Head of caudate nucleus (tissue), 42 donors: ENCODE measurements around the gene SELENOW.
A peak's percentile ranks its signal among the peaks of the same experiment; 100 is the strongest.
"Not testable (repeated sequence)": the region's sequence is repeated elsewhere in the genome, so short reads cannot be mapped to it uniquely, and the experiment has no call there.

Experiments
- DNase-seq, 42 donors: peaks; one replicate each; pipeline versions ENCODE4 v3.0.0 to v3.0.0-alpha.2; 2020 to 2021; ENCODE audit warnings: mixed read lengths in 7 of 42
- intact Hi-C: fragments of 100-400 bp; cut with DNase I; formaldehyde crosslinking; loops from one replicate; pipeline ENCODE4 v1.15.0; 2022

SELENOW gene

DNA sequence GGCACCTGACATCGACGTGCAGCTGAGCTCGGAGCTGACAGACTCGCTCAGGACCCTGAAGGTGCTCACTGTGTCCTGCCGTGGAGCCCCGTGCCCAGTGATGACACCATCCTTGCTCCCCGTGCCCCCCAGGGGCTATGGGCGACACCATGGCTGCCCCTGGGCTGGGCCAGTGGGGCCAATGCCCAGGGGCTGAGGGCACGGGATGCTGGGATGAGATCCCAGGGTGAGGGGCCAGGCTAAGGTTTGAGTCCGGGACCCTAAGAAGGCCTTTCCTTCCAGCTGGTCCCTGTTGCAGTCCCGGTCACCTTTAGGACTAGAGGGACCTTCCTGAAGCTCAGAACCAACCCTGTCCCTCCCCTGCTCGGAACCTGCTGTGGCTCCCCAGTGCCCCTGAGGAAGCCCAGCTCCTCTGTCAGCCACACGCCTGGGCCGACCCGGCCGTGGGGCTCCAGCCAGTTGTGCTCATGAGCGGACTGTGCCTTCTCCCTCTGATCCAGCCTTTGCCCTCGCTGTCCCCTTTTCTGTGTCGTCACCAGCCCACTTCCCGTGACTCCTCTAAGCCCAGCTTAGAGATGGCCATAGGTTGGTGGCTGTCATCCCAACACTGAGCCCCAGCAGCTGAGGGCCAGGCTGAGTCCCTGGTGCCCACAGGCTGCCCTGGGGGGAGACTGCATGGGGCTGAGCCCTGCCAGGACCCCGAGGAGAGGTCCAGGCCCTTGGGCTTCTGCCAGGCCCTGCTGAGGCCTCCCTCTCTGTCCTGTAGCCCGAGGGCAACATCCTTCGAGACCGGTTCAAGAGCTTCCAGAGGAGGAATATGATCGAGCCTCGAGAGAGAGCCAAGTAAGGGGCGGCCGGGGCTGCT is 22.5 kb upstream of the SELENOW start:
- no peak for DNase-seq

DNA sequence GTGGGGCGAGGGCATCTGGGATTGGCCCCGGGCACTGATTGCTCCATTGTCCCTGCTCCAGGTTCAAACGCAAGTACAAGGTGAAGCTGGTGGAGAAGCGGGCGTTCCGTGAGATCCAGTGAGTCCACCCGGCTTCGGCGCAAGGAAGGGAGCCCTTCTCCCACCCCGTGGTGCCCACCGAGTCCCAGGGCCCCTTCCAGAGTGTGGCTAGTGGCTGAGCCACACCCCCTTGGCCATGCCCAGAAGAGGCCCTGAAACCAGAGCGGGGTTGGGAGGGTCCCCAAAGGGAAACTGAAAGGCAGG is 21.9 kb upstream of the SELENOW start:
- intact Hi-C loops, result no loop called here
- no peak for DNase-seq

More for the DNA sequence above, 22.5 kb upstream of the SELENOW start:
- intact Hi-C loops, result no loop called here

DNA sequence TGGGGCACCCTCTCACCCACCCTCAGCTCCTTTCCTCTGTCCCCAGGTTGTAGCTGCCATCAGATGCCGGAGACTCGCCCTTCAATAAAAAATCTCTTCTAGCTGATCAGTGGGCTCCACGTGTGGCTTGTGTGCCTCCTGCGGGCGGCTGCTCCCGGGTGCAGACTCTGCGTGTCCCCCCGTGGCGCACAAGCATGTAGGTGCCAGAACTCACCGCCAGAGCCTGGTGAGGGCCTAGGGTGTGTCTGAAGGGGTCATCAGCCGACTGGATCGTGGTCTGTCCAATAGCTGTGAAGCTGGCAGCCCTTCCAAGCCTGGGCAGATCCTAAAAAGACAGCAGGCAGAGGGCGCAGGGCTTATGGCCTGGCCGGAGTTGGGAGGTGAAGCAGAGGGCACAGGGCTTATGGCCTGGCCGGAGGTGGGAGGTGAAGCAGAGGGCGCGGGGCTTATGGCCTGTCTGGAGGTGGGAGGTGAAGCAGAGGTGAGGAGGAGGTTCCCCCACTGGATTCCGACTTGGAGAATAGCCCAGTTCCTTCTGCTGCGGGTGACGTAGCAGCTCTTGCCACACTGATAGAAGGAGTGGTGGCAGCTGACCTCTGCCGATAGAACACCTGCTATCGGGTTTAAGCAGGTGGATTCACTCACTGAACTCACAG is 21.4 kb upstream of the SELENOW start:
- DNase-seq, result no peak
- intact Hi-C loops, result no loop called here

DNA sequence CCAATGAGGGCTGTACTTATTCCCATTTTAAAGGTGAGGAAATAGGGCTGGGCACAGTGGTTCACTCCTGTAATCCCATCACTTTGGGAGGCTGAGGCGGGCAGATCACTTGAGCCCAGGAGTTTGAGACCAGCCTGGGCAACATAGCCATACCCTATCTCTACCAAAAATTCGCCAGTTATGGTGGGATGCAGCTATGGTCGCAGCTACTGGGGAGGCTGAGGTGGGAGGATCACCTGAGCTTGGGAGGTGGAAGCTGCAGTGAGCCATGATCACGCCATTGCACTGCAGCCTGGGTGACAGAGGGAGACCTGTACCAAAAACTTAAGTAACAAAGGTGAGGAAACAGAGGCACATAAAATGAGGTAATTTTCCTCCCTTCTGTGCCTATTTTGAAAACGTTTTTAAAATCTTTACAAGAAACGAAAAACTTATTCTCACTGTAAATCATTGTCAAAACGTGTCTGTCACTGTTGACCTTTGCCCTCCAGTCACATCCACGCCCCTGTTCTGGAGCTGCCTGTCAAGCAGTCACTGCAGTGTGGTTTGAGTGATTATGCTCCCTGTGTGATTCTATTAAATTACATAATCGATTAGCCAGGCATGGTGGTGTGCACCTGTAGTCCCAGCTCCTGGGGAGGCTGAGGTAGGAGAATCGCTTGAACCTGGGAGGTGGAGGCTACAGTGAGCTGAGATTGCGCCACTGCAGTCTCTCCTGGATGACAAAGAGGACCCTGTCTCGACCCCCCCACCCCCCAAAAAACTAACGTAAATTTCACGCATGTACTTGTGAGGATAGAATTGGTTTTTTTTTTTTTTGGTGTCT is 20.7 kb upstream of the SELENOW start:
- intact Hi-C loops, result no loop called here
- no peak for DNase-seq

DNA sequence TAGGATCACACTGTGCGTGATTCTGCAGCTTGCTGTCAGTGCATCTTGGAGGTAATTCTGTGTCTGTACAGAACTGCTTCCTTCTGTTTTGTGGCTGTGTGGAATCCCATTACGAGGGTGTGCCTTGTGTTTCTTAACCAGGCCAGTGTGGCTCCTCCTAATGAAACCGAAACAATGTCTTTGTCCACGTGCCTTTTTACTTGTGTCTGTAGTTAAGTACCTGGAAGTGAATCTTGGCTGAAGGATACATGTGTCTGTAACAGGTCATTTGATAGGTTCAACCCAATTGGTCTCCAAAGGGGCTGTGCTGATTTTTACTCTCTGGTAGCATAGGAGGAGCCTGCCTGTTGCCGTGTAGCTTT is 20.1 kb upstream of the SELENOW start:
- DNase-seq, result no peak
- intact Hi-C loops, result no loop called here

DNA sequence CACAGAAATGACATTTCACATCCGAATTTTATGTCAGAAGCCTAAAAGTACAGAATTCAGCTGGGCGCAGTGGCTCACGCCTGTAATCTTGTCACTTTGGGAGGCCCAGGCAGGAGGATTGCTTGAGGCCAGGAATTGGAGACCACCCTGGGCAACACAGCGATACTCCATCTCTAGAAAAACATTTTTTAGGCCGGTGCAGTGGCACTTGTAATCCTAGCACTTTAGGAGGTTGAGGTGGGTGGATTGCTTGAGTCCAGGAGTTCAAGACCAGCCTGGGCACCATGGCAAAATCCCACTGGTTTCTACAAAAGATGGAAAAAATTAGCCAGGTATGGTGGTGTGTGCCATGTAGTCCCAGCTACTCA is 17.9 kb upstream of the SELENOW start:
- DNase-seq, result no peak
- intact Hi-C loops, result no loop called here

DNA sequence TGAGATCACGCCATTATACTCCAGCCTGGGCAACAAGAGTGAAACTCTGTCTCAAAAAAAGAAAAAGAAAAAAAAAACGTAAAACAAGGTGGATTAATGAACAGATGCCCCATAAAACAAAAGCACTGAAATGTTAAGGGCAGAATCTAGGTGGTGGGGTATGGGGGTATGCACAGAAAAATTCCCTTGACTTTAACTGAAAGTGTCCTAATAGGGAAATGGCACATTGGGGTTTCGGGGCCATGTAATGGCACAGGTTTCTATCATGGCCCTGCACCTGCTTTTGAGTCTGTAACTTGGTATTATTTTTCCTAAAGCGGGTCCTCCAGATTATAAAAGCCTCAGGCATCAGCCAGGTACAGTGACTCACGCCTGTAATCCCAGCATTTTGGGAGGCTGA is 16.9 kb upstream of the SELENOW start:
- no peak for DNase-seq
- intact Hi-C loops, result no loop called here

DNA sequence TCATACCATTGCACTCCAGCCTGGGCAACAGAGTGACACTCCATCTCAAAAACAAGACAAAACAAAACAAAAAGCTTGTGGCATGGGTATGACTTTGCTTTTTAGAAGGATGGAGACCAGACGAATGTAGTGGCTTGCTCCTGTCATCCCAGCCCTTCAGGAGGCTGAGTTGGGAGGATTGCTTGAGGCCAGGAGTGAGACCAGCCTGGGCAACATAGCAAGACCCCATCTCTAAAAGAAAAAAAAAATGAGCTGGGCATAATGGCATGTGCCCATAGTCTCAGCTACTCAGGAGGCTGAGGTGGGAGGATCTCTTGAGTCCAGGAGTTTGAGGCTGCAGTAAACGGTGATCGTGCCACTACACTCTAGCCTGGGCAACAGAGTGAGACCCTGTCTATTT is 16.4 kb upstream of the SELENOW start:
- intact Hi-C loops, result no loop called here

DNA sequence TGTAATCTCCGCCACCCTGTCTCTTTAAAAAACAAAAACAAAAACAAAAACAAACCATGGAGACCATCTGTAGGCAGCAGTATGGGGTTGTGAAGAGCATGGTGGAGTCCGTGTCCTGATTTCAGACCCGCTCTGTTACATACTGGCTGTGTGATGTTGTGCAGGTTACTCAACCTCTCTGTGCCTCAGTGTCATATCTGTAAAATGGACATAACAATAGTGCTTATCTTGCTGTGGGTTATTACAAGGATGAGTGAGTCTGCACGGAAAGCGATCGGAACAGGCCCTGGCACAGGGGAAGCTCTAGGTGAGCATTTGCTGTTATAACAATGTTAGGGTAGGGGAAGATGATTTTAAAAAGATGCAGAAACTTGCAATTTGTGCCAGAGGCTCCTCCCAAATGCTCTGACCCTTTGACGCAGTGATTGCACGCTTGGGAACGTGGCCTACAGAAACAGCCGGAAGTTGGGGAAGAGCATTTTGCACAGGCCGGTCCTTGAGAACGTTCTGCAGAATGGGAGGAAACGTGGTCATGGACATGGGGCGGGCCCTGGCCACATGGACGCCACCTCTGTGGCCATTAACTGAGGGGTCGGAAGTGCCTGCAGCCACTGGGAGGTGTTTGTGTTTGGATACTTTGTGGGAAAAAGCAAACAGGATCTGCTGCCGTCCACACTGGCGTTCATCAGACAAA is 15.7 kb upstream of the SELENOW start:
- no peak for DNase-seq
- intact Hi-C loops, result no loop called here

More for the DNA sequence above, 16.4 kb upstream of the SELENOW start:
- DNase-seq, result no peak

DNA sequence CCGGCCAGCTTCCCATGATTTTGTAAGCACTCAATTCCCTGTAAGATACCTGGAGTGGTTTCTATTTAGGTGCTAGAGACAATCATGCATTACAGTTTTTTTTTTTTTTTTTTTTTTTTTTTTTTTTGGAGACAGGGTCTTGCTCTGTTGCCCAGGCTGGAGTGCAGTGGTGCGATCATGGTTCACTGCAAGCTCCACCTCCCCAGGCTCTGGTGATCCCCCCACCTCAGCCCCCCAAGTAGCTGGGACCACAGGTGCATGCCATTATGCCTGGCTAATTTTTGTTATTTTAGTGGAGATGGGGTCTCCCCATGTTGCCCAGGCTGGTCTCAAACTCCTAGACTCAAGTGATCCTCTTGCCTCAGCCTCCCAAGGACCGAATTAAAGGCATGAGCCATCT is 13.8 kb upstream of the SELENOW start:
- intact Hi-C loops, DNase-seq: not testable (repeated sequence)

DNA sequence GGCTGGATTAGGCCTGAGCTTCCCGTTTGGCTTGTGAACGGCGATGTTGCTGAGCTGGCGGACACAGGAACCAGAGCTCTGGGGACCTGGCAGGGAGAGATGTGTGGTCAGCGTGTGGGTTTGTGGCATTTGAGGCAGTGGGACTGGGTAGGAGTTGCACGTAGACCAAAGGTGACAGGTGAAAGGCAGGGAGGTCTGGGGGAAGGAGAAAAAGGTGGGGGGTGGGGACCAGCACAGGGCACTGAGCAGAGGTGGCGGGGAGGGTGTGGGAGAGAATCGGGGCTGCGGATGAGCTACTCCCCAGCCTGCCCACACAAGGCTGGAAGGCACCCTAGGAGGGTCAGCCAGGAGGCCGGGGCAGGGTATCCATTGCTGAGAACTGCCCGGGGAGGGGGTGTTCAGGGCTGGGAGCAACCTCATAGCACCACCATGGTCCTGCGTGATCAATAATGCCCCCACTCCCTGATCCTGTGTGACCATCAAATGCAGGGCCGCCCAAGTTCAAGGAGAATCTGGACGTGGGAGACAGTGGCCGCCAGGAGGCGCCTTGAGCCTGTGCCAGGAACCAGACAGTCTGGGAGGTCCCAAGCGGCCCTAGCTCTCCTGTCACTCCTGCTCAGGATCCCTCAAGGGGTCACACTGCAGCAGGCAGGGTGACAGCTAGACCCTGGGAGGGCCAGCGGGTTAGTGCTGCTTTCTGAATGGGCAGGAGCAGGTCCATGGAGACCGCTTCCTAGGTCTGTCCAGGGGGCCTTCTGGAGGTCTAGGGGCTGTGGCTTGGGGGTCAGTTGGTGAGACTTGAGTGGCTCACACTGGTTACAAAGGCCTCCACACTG is 12.8 kb upstream of the SELENOW start:
- intact Hi-C loops, result no loop called here
- peak in 41 of 42 donors; percentile 58 to 92 (median 78) for DNase-seq

DNA sequence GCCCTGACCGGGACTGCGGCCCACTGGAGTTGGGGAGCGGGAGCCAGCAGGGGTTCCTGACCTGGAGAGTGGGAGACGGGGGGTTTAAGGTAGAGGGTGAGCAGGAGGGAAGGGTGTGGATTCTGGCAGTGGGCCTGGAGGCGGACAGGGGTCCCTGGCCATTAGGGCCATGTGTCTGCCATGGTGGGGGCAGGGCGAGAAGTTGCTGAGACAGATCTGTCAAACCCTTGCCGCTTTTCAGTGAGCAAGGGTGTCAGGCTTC is 12.2 kb upstream of the SELENOW start:
- DNase-seq, result no peak
- intact Hi-C loops, result no loop called here

DNA sequence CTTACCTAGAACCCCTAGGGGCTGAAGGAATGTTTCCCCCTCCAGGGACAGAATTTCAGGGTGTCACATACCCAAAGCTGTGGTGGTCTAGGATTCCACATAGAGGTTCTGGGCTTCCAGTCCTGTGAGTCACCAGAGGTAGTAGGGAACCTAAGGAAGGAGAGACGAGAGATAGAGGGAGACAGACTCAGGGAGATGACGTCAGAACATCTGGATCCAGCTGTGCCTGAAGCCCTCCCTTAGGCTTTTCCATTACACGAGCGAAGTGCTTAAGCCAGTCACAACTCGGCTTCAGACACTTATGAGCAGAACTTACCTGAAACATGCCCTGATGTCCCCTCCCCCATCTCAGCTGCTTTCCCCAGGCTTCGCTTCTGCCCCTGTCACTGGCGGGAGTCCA is 11.8 kb upstream of the SELENOW start:
- DNase-seq, result no peak
- intact Hi-C loops, result no loop called here

DNA sequence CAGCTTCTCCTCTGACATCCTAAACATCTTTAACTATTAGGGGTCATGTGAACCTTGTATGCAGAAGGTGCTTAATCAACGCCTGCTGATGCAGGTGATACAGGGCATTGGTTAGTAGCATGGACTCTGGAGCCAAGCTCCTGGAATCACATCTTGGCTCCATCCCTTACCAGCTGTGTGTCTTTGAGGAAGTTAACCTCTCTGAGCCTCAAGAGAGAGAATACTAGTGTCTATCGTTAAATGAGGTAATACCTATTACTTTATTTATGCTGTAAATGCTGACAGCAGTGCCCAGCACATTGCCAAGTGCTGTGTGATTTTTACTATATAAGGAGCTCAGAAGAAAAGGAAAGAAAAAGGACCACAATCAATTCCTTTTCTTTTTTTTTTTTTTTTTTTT is 11.2 kb upstream of the SELENOW start:
- intact Hi-C loops, result no loop called here

DNA sequence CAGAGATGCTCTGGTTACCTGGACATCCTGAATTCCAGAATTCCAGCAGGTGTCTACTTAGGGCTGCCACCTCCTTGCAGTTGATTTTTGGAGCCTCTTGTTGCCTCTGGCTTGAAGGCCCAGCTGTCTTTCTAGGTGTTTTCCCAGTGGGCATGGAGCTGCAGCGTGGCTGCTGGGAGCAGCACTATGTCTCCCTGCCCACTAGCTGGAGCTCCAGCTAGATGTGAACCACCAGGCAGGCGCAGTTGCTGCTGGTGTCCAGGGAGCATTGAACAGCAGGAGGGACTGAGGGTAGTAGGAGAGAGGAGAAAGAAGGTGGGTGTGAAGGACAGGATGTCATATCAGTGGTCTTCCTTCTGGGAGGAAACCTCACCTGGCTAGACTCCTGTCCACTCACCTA is 9.9 kb upstream of the SELENOW start:
- intact Hi-C loops, result no loop called here
- DNase-seq, result no peak

More for the DNA sequence above, 11.2 kb upstream of the SELENOW start:
- no peak for DNase-seq

DNA sequence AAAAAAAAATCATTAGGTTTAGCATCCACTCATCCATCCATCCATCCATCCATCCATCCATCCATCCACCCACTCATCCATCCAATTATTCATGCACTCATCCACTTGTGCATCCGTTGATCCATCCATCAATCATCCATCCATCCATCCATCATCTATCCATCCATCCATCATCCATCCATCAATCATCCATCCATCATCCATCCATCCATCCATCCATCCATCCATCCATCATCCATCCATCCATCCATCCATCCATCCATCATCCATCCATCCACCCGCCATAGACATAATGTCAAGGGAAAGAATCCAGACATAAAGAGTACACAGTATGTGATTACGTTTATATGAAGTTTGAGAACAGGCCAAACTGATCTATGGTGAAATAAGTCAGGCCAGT is 9.0 kb upstream of the SELENOW start:
- DNase-seq, result no peak
- intact Hi-C loops, result no loop called here

DNA sequence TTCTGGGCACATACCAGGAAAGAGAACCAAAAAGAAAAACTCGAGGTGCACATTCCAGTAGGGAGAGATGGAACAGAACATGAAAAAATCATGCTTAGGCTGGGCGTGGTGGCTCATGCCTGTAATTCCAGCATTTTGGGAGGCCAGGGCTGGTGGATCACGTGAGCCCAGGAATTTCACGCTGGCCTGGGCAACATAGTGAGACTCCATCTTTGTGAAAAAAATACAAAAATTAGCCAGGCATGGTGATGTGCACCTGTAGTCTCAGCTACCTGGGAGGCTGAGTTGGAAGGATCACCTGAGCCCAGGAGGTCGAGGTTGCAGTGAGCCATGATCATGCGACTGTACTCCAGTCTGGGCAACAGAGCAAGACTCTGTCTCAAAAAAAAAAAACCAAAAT is 7.2 kb upstream of the SELENOW start:
- DNase-seq, intact Hi-C loops: not testable (repeated sequence)

DNA sequence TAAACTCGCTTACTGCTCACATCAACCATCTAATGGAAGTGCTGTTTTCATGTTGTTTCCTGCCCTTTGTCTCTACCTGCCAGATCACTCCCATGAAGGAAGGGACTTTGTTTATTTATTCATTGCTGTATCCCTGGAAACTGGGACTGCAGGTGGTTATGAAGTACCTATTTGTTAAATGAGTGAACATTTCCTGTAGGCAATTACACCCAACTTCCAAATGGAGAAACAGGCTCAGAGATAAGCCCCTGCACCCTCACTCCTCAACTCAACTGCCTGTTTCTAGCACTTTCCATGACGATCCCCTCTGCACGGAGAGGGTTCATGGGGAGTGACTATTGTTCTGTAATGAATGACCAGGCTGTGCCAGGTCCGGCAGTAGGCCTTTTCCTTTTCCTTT is 1.9 kb upstream of the SELENOW start:
- intact Hi-C loops, result no loop called here
- DNase-seq, result peak in 4 of 42 donors; percentile 38 to 58 (median 44)
